Measurements from ENCODE around the gene MYF5.

GRCh38 chr12:80747800-80748199 is 31.1 kb downstream of the MYF5 start:
- TF ChIP-seq CTCF (IDR thresholded peaks at IDR 0.05) = no peak
- TF ChIP-seq POLR2A (IDR thresholded peaks at IDR 0.05) = no peak
